ENCODE measurements around the gene UBD.

DNA sequence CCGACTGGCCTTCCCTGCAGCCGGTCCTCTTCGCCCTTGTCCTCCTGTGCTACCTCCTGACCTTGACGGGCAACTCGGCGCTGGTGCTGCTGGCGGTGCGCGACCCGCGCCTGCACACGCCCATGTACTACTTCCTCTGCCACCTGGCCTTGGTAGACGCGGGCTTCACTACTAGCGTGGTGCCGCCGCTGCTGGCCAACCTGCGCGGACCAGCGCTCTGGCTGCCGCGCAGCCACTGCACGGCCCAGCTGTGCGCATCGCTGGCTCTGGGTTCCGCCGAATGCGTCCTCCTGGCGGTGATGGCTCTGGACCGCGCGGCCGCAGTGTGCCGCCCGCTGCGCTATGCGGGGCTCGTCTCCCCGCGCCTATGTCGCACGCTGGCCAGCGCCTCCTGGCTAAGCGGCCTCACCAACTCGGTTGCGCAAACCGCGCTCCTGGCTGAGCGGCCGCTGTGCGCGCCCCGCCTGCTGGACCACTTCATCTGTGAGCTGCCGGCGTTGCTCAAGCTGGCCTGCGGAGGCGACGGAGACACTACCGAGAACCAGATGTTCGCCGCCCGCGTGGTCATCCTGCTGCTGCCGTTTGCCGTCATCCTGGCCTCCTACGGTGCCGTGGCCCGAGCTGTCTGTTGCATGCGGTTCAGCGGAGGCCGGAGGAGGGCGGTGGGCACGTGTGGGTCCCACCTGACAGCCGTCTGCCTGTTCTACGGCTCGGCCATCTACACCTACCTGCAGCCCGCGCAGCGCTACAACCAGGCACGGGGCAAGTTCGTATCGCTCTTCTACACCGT, 6.1 kb downstream of the UBD start:
- TF ChIP-seq POLR2A (IDR thresholded peaks at IDR 0.05; ENCODE audit: low read depth, low read length) (no peak), TAF1 (IDR thresholded peaks at IDR 0.05; ENCODE audit: low read depth, low read length) (no peak), POLR2AphosphoS5 (IDR thresholded peaks at IDR 0.05; ENCODE audit: low read depth, low read length) (no peak)

All from GM12891 (cell line).